Tibial artery (tissue), 4 donors: ENCODE measurements around the gene CEP72.
"Not testable (repeated sequence)": the region's sequence is repeated elsewhere in the genome, so short reads cannot be mapped to it uniquely, and the experiment has no call there.

Source experiments
- DNase-seq, 2 donors: peaks; one replicate each; pipeline ENCODE4 v3.0.0-alpha.2; 2019
- H3K27ac ChIP-seq, 2 donors: fragments of 200-600 bp; sonication (generic) in 1 of 2; 1 replicate in 1 of 2; 2 replicates in 1 of 2; pipeline ENCODE4 v1.5.1; 2018 to 2019; ENCODE audit warnings: mild to moderate bottlenecking in 1 of 2
- H3K27me3 ChIP-seq, 2 donors: fragments of 200-600 bp; sonication (generic) in 1 of 2; one replicate each; pipeline versions ENCODE4 v1.5.1 to v1.6.0; 2016 to 2019
- H3K36me3 ChIP-seq, 3 donors: fragments of 200-600 bp; sonication (generic) in 2 of 3; one replicate each; pipeline ENCODE4 v1.5.1; 2016 to 2019; ENCODE audit warnings: mild to moderate bottlenecking in 2 of 3
- H3K4me1 ChIP-seq, 4 donors: fragments of 200-600 bp; sonication (generic) in 2 of 4; 1 replicate in 3 of 4; 2 replicates in 1 of 4; pipeline ENCODE4 v1.5.1; 2016 to 2019
- H3K4me3 ChIP-seq, 2 donors: fragments of 200-600 bp; sonication (generic) in 1 of 2; 1 replicate in 1 of 2; 2 replicates in 1 of 2; pipeline ENCODE4 v1.5.1; 2018 to 2019; ENCODE audit warnings: mild to moderate bottlenecking in 2 of 2
- H3K9me3 ChIP-seq, 3 donors: fragments of 200-600 bp; sonication (generic) in 1 of 3; one replicate each; pipeline ENCODE4 v1.5.1; 2016 to 2019
- intact Hi-C: fragments of 100-400 bp; cut with DNase I; formaldehyde crosslinking; loops from one replicate; pipeline ENCODE4 v1.15.0; 2023; ENCODE audit warnings: low total_unique reads
- TF ChIP-seq, protein P1 (sequence below), 2 experiments: fragments of 200-600 bp in 1 of 2; fragments of 450-650 bp in 1 of 2; IDR thresholded peaks; one replicate each; pipeline ENCODE4 v1.5.1; 2017 to 2019; ENCODE audit warnings: antibody characterized with exemption in 2 of 2, mild to moderate bottlenecking in 1 of 2, moderate library complexity in 1 of 2

Gene CEP72

DNA sequence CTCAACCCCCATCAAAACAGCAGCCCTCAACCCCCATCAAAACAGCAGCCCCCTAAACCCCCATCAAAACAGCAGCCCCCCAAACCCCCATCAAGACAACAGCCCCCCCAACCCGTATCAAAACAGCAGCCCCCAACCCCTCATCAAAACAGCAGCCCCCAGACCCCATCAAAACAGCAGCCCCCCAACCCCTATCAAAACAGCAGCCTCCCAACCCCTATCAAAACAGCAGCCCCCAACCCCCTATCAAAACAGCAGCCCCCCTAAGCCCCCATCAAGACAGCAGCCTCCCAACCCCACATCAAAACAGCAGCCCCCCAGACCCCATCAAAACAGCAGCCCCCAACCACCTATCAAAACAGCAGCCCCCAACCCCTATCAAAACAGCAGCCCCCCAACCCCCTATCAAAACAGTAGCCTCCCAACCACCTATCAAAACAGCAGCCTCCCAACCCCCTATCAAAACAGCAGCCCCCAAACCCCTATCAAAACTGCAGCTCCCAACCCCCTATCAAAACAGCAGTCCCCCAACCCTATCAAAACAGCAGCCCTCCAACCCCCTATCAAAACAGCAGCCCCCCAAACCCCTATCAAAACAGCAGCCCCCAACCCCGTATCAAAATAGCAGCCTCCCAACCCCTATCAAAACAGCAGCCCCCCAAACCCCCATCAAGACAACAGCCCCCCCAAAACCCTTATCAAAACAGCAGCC, 79.8 kb downstream of the CEP72 start:
- intact Hi-C loops, result loop anchor here (5.0 kb wide), 1 partner anchor 90 kb away; the partner anchor contains the start of gene ZDHHC11B
- DNase-seq, result no peak
- Histone ChIP-seq H3K9me3 (peaks cover 0 to 1% (median 0%) of the 10 kb centered on the region in 3 donors), H3K27me3 (no peaks in the 10 kb centered on the region), H3K4me3 (peak overlapping the region; percentile 59 to 73), H3K36me3 (no peaks in the 10 kb centered on the region), H3K27ac (no peak overlapping the region), H3K4me1 (peaks cover 0 to 5% (median 0%) of the 10 kb centered on the region in 4 donors)
- TF ChIP-seq, protein P1, sequence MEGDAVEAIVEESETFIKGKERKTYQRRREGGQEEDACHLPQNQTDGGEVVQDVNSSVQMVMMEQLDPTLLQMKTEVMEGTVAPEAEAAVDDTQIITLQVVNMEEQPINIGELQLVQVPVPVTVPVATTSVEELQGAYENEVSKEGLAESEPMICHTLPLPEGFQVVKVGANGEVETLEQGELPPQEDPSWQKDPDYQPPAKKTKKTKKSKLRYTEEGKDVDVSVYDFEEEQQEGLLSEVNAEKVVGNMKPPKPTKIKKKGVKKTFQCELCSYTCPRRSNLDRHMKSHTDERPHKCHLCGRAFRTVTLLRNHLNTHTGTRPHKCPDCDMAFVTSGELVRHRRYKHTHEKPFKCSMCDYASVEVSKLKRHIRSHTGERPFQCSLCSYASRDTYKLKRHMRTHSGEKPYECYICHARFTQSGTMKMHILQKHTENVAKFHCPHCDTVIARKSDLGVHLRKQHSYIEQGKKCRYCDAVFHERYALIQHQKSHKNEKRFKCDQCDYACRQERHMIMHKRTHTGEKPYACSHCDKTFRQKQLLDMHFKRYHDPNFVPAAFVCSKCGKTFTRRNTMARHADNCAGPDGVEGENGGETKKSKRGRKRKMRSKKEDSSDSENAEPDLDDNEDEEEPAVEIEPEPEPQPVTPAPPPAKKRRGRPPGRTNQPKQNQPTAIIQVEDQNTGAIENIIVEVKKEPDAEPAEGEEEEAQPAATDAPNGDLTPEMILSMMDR (IDR thresholded peaks at IDR 0.05), result no peak

DNA sequence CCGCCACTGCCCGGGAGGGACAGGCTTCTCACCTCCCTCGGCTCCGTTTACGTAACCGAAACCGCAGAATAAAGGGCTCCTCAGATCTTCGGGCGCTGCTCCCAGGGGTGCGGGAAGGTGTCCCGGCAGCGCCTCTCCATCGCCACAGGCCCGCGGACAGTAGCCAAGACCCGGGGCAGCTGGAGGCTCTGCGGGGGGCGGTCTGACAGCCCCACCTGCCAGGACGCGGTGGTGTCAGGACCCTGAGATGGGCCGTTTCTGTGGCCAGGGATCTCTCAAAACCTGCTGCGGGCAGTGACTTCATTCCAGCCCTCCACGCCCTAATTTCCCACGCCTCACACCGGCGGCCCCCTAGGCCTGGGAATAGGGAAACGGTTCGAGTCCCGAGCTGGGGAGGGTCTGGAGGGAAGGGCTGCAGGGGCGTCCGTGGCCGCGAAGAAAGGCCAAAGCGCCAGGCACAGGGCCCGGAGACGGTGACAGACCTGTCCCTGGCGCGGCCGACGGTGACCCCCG, 80.4 kb downstream of the CEP72 start:
- H3K4me1 ChIP-seq, DNase-seq, H3K36me3 ChIP-seq, H3K9me3 ChIP-seq, H3K27me3 ChIP-seq: not testable (repeated sequence)
- intact Hi-C loops, result loop anchor here (5.0 kb wide), 1 partner anchor 90 kb away; the partner anchor contains the start of gene ZDHHC11B
- peak overlapping the region; percentile 44 to 61 for H3K27ac ChIP-seq
- H3K4me3 ChIP-seq, result peak overlapping the region; percentile 59 to 73

DNA sequence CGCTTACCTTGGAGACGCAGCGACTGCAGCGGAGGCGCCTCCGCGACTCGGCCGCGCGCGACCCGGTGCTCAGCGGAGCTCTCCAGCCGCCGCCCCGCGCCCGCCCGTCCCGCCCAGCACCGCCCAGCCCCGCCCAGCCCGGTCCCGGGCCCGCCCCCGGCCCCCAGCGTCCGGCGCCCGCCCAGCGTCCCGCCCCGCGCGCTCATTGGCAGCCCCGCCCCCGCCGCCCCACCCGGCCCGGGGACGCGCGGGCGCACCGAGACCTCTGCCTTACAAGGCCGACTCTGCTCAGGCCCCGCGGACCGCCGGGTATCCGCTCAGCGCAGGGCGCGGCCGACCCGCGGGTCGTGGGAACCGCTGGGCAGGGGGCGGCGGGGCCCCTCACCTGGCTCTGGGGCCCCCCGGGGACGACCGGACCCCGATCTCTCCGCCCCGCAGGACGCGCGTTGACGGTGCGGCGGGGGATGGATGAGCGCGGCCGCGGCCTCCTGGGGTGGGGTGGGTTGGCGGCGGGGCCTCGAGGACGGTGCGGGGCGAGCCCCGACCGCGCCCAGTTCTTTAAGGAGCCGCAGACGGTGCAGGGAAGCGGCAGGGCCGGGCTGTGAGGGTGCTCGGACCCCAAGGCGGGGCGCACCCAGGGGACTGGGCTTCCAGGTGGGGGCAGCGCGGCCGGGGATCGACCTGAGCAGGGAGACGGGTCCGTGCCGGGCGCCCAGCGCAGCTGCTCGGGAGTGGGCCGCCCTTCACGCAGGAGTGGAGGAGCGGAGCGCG, 81.3 kb downstream of the CEP72 start, which contains the start of gene TPPP:
Gene TPPP, minus strand, starts transcription at position 82 of the 771 bp plus-strand sequence. CDS start 15,292 bp downstream, outside the sequence.
- peak; percentile 88 to 94 for DNase-seq
- H3K27ac ChIP-seq, result peak within 1 kb of the TSS; percentile 57 to 61

DNA sequence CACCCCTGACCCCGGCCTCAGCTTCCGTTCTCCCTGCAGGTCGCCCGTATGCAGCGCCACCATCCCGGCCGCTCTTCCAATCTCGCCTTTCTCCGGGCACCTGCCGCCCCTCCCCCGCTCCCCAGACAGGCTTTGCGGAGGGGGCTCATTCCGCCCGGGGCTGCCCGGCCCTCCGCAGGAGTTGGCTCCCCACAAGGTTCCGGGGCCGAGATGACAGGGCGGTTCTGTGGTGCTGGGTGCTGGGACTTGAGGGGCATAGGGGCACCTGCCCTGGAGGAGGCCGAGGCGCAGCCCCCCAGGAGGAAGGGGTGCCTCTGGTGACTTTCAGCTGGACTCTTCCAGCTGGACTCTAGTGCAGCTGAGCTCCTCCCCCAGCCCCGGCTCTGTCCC, 81.9 kb downstream of the CEP72 start:
- H3K4me3 ChIP-seq, result peak overlapping the region; percentile 59 to 73
- intact Hi-C loops, result loop anchor here (5.0 kb wide), 1 partner anchor 88 kb away; the partner anchor contains the start of gene ZDHHC11B
- not testable (repeated sequence) for H3K27ac ChIP-seq, DNase-seq, H3K27me3 ChIP-seq, H3K4me1 ChIP-seq, H3K36me3 ChIP-seq
- peaks cover 0 to 17% (median 13%) of the 10 kb centered on the region in 3 donors for H3K9me3 ChIP-seq

More for the DNA sequence above, 81.3 kb downstream of the CEP72 start, which contains the start of gene TPPP:
- not testable (repeated sequence) for H3K4me1 ChIP-seq, H3K36me3 ChIP-seq, H3K27me3 ChIP-seq
- peaks cover 0 to 12% (median 8%) of the 10 kb centered on the region in 3 donors for H3K9me3 ChIP-seq
- H3K4me3 ChIP-seq, result peak within 1 kb of the TSS; percentile 59 to 73
- intact Hi-C loops, result loop anchor here (5.0 kb wide), 1 partner anchor 89 kb away; the partner anchor contains the start of gene ZDHHC11B

DNA sequence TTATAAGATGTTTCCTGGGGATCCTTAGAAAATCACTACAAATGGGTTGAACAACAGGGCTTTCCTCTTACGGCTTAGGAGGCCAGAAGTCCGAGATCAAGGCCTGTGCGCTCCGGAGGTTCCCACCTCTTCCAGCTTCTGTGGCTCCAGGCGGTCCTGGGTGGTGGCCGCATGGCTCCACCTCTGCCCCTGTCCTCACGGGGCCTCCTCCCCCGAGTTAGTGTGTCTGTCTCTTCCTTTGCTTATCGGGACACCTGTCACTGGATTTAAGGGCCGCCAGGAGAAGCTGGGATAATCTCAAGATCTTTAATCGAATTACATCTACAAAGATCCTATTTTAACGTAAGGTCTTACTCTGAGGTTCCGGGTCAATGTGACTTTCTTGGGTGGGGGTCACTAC, 83.3 kb downstream of the CEP72 start:
- DNase-seq, intact Hi-C loops, H3K36me3 ChIP-seq, H3K4me3 ChIP-seq, H3K4me1 ChIP-seq, H3K27ac ChIP-seq, H3K27me3 ChIP-seq: not testable (repeated sequence)
- H3K9me3 ChIP-seq, result peaks cover 0 to 27% (median 17%) of the 10 kb centered on the region in 3 donors

DNA sequence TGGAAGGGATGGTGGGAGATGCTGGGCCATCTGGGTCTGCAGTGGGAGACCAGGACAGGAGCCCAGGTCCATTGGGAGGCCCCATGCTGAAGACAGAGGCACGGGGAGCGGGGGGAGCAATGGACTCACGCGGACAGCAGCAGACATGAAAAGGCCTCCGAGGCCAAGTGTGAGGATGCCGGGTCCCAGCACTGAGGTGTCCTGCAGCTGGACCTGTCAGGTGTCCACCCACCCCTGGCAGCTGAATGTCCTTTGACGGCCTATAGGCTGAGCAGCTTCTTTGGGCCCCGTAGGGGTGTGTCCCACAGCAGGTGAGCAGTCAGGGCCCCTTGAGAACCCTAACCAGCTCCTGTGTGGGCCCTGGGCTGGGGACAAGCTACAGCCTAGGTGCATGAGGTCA, 84.1 kb downstream of the CEP72 start:
- H3K4me1 ChIP-seq, H3K4me3 ChIP-seq, H3K36me3 ChIP-seq, DNase-seq, H3K27ac ChIP-seq, H3K27me3 ChIP-seq, intact Hi-C loops: not testable (repeated sequence)
- H3K9me3 ChIP-seq, result peaks cover 0 to 35% (median 17%) of the 10 kb centered on the region in 3 donors

DNA sequence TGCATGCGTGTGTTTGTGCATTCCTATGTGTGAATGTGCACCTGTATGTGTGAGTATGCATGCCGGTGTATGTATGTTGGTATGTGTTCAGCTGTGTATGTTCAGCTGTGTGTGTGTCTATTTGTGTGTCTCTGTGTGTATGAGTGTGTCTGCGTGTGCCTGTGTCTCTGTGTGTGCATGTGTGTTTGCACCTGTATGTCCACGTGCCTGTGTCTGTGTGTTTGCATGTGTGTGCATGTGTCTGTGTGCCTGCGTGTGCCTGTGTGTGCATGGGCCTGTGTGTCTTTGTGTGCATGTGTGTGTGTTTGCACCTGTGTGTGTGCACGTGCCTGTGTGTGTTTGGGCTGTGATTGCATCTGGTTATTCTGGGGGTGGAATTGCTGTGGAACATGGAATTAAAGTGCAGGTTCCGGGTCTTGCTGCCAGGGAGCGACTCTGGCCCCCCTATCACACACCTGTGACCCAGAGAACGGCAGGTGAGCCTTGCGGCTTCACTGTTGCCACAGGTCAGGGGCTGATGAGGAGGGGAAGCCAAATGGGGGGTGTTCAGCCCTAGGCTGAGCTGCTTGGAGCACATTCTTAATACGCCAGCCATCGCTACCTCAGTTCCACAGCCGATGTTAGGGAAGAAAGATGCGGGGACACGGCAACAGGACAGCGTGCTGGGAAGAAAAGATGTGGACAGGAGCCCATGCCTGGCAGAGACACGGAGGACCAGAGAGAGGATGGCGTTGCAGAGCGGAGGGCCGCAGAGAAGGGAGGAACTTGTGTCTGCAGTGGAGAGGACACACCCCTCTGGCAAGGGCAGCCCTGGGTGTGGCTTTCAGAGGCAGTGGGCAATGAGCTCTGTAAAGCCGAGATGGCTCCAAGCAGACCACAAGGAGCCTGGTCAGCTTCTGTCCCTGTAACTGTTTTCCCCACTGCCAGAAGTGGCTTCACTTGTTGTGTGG, 84.9 kb downstream of the CEP72 start:
- DNase-seq, H3K4me1 ChIP-seq, H3K36me3 ChIP-seq, H3K27me3 ChIP-seq, intact Hi-C loops, H3K27ac ChIP-seq, H3K4me3 ChIP-seq: not testable (repeated sequence)
- H3K9me3 ChIP-seq, result peaks cover 0 to 35% (median 17%) of the 10 kb centered on the region in 3 donors
